Measurements from ENCODE around the gene OR51B5.

DNA sequence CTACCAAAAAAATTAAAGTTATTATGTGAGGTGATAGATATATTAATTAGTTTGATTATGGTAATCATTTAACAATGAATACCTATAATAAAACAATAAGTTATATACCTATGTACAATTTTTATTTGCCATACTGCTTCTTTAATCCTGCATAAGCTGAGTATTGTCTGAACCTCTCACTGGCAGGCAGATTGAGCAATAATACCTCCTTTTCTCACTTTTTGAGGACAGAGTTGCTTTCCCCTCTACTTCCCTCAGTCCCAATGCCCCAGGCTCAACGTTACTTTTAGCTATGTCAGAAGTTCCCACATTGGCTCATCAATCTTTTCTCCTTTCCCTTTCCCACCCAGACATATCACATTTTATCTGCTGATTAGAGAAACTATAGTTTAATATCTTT is 6.2 kb upstream of the OR51B5 start:
- TF ChIP-seq CTCF (IDR thresholded peaks at IDR 0.05) = no peak
- TF ChIP-seq POLR2AphosphoS5 (IDR thresholded peaks at IDR 0.05) = no peak

Measured in sigmoid colon (tissue), 4 donors.